Tibial nerve (tissue), 4 donors: Measurements from ENCODE around the gene CMTM8. TPM values are rescaled to one million over a fixed set of nuclear protein-coding genes. Genes with fewer than 3 reads are reported as not detected.

ENCODE experiments used
- DNase-seq, 2 donors: peaks; one replicate each; pipeline ENCODE4 v3.0.0-alpha.2; 2019; ENCODE audit warnings: low spot score in 2 of 2
- H3K27ac ChIP-seq, 4 donors: fragments of 200-600 bp; sonication (generic) in 3 of 4; one replicate each; pipeline ENCODE4 v1.5.1; 2017 to 2019; ENCODE audit warnings: mild to moderate bottlenecking in 1 of 4
- H3K27me3 ChIP-seq, 2 donors: fragments of 200-600 bp; sonication (generic) in 1 of 2; one replicate each; pipeline versions ENCODE4 v1.5.1 to v1.6.0; 2017 to 2019
- H3K36me3 ChIP-seq, 3 donors: fragments of 200-600 bp; sonication (generic); one replicate each; pipeline ENCODE4 v1.5.1; 2018 to 2019
- H3K4me1 ChIP-seq, 4 donors: fragments of 200-600 bp; sonication (generic) in 3 of 4; one replicate each; pipeline ENCODE4 v1.5.1; 2017 to 2019
- H3K4me3 ChIP-seq, 4 donors: fragments of 200-600 bp; sonication (generic) in 3 of 4; one replicate each; pipeline ENCODE4 v1.5.1; 2017 to 2019; ENCODE audit warnings: mild to moderate bottlenecking in 1 of 4, moderate library complexity in 1 of 4
- H3K9me3 ChIP-seq, 4 donors: fragments of 200-600 bp; sonication (generic) in 3 of 4; one replicate each; pipeline ENCODE4 v1.5.1; 2017 to 2019
- EP300 ChIP-seq, 2 donors: sonication (generic); formaldehyde crosslinking; IDR thresholded peaks; one replicate each; pipeline ENCODE4 v1.6.1; 2017; ENCODE audit warnings: antibody characterized with exemption in 2 of 2, mild to moderate bottlenecking in 1 of 2
- POLR2A ChIP-seq, 2 donors: fragments of 450-650 bp; IDR thresholded peaks; one replicate each; pipeline ENCODE4 v1.6.1; 2017; ENCODE audit warnings: antibody characterized with exemption in 2 of 2, mild to moderate bottlenecking in 2 of 2, moderate library complexity in 2 of 2
- WGBS, 2 donors: methylation state at CpG; one replicate each; pipeline ENCODE4 v1.1.5; 2018; 5-methylcytosine and 5-hydroxymethylcytosine counted together
- total RNA-seq, 4 donors: library from RNA; depleted of rRNA; stranded (reverse); fragments of >200 nt; gene quantifications; one replicate each; pipeline ENCODE4 v1.1.0, GENCODE V29; 2016
- TF ChIP-seq, protein P1 (sequence below), 5 experiments: fragments of 200-600 bp in 3 of 5; fragments of 450-650 bp in 2 of 5; sonication (generic) in 3 of 5; IDR thresholded peaks; one replicate each; pipeline ENCODE4 v1.5.1; 2016 to 2019; ENCODE audit warnings: antibody characterized with exemption in 5 of 5, mild to moderate bottlenecking in 3 of 5, moderate library complexity in 2 of 5

The CMTM8 gene
- total RNA-seq, 4 donors from 2014 or later: 2.9 to 8.4 (median 7.3) TPM

DNA sequence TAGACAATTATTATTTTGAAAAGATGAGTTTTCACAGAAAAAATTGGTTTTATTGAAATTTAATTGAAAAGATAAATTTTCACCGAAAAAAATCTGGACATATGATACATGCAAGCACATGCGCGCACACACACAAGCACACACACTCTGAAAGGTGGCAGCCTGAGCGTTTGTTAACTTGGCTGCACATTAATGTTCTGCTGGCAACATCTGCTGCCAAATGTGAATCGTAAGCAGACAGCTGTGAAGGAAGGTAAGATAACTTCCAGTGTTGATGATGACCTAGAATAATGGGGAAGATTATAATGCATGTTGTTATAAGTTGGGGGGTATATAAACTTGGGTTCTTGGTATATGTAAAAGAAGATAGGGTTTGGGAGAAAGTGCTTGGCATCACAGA is 134.8 kb downstream of the CMTM8 start:
- DNase-seq: no peak
- Histone ChIP-seq H3K4me3 (no peak overlapping the region), H3K4me1 (peaks cover 0 to 8% (median 6%) of the 10 kb centered on the region in 4 donors), H3K27me3 (no peaks in the 10 kb centered on the region), H3K9me3 (no peaks in the 10 kb centered on the region), H3K36me3 (no peaks in the 10 kb centered on the region), H3K27ac (no peak overlapping the region)
- 91 to 93% methylated on average over 5 of the region's 5 CpGs for WGBS, 2 donors
- TF ChIP-seq POLR2A (IDR thresholded peaks at IDR 0.05) (no peak), EP300 (IDR thresholded peaks at IDR 0.05) (no peak)
- TF ChIP-seq, protein P1, sequence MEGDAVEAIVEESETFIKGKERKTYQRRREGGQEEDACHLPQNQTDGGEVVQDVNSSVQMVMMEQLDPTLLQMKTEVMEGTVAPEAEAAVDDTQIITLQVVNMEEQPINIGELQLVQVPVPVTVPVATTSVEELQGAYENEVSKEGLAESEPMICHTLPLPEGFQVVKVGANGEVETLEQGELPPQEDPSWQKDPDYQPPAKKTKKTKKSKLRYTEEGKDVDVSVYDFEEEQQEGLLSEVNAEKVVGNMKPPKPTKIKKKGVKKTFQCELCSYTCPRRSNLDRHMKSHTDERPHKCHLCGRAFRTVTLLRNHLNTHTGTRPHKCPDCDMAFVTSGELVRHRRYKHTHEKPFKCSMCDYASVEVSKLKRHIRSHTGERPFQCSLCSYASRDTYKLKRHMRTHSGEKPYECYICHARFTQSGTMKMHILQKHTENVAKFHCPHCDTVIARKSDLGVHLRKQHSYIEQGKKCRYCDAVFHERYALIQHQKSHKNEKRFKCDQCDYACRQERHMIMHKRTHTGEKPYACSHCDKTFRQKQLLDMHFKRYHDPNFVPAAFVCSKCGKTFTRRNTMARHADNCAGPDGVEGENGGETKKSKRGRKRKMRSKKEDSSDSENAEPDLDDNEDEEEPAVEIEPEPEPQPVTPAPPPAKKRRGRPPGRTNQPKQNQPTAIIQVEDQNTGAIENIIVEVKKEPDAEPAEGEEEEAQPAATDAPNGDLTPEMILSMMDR (IDR thresholded peaks at IDR 0.05): no peak

GRCh38 chr3:32373844-32374243 is 135.4 kb downstream of the CMTM8 start:
- no peak overlapping the region for H3K27ac ChIP-seq
- no peaks in the 10 kb centered on the region for H3K36me3 ChIP-seq
- H3K27me3 ChIP-seq: no peaks in the 10 kb centered on the region
- peaks cover 0 to 8% (median 6%) of the 10 kb centered on the region in 4 donors for H3K4me1 ChIP-seq
- DNase-seq: no peak
- no peak overlapping the region for H3K4me3 ChIP-seq
- TF ChIP-seq POLR2A (IDR thresholded peaks at IDR 0.05) (no peak), EP300 (IDR thresholded peaks at IDR 0.05) (no peak)
- TF ChIP-seq, protein P1 (IDR thresholded peaks at IDR 0.05): no peak
- 82 to 90% methylated on average over 5 of the region's 5 CpGs for WGBS, 2 donors
- no peaks in the 10 kb centered on the region for H3K9me3 ChIP-seq

- Histone ChIP-seq H3K27me3 (no peaks in the 10 kb centered on the region), H3K27ac (peak overlapping the region in 3 of 4 donors; percentile 28 to 80 (median 59)), H3K4me1 (peaks cover 0 to 8% (median 6%) of the 10 kb centered on the region in 4 donors), H3K9me3 (no peaks in the 10 kb centered on the region), H3K36me3 (no peaks in the 10 kb centered on the region), H3K4me3 (no peak overlapping the region)
- WGBS, 2 donors: 60 to 65% methylated on average over 12 of the region's 12 CpGs
- TF ChIP-seq, protein P1 (IDR thresholded peaks at IDR 0.05): peak; percentile 51 to 78 (median 69)
- TF ChIP-seq POLR2A (IDR thresholded peaks at IDR 0.05) (no peak), EP300 (IDR thresholded peaks at IDR 0.05) (no peak)
- DNase-seq: peak; percentile 51 to 98
Observed at GRCh38 chr3:32374788-32375595, 136.5 kb downstream of the CMTM8 start.

- H3K4me1 ChIP-seq: peaks cover 0 to 8% (median 6%) of the 10 kb centered on the region in 4 donors
- TF ChIP-seq POLR2A (IDR thresholded peaks at IDR 0.05): no peak
- TF ChIP-seq, protein P1 (IDR thresholded peaks at IDR 0.05): no peak
- TF ChIP-seq EP300 (IDR thresholded peaks at IDR 0.05): no peak
- no peak overlapping the region for H3K4me3 ChIP-seq
- no peak for DNase-seq
- peak overlapping the region in 3 of 4 donors; percentile 28 to 80 (median 59) for H3K27ac ChIP-seq
- H3K9me3 ChIP-seq: no peaks in the 10 kb centered on the region
- H3K27me3 ChIP-seq: no peaks in the 10 kb centered on the region
- 60 to 70% methylated on average over 5 of the region's 5 CpGs for WGBS, 2 donors
- H3K36me3 ChIP-seq: no peaks in the 10 kb centered on the region
Observed at GRCh38 chr3:32375596-32375930, 137.1 kb downstream of the CMTM8 start.

- no peak for DNase-seq
- Histone ChIP-seq H3K4me3 (no peak overlapping the region), H3K4me1 (peaks cover 0 to 8% (median 6%) of the 10 kb centered on the region in 4 donors), H3K27ac (peak overlapping the region in 3 of 4 donors; percentile 44 to 80 (median 59)), H3K36me3 (no peaks in the 10 kb centered on the region), H3K9me3 (no peaks in the 10 kb centered on the region), H3K27me3 (no peaks in the 10 kb centered on the region)
- WGBS, 2 donors: 35 to 36% methylated on average over 2 of the region's 2 CpGs
- peak in 1 of 2 donors; percentile 70 for TF ChIP-seq EP300 (IDR thresholded peaks at IDR 0.05)
- TF ChIP-seq POLR2A (IDR thresholded peaks at IDR 0.05): no peak
Observed at GRCh38 chr3:32376115-32376514, 137.6 kb downstream of the CMTM8 start.
